GM12864 (cell line): ENCODE results near the gene ZMIZ1.

Source experiments
- DNase-seq: peaks from one replicate; pipeline ENCODE4 v3.0.0-alpha.2; 2011; ENCODE audit warnings: low read depth
- H3K4me3 ChIP-seq: 2 replicates; pipeline ENCODE4 v1.5.1; 2011; ENCODE audit warnings: mild to moderate bottlenecking, low read depth, low read length, control low read depth
- TF ChIP-seq, protein P1 (sequence below): IDR thresholded peaks from 2 replicates; pipeline ENCODE4 v1.5.1; 2011; ENCODE audit warnings: low read depth, mild to moderate bottlenecking, moderate library complexity, low read length, control low read depth, inconsistent platforms; ENCODE audit errors: missing control alignments

ZMIZ1 gene

GRCh38 chr10:79235765-79236432 is 167.1 kb downstream of the ZMIZ1 start:
- H3K4me3 ChIP-seq = no peak overlapping the region
- no peak for DNase-seq

DNA sequence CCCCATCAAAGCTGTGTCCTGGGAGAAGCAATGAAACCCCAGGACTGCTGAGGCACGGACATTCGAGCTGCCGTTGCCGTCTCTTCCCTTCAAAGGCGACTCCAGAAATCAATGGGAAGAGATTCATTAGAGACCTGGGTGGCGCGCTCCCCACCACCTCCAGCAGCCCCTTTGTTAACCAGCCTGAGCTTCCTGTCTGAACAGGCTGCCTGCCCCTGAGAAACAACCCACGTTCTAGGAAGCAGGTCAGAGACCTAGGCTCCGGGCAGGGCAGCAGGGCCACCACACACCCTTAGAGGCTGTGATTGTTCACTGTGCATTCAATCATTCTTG is 167.6 kb downstream of the ZMIZ1 start:
- DNase-seq = no peak
- TF ChIP-seq, protein P1, sequence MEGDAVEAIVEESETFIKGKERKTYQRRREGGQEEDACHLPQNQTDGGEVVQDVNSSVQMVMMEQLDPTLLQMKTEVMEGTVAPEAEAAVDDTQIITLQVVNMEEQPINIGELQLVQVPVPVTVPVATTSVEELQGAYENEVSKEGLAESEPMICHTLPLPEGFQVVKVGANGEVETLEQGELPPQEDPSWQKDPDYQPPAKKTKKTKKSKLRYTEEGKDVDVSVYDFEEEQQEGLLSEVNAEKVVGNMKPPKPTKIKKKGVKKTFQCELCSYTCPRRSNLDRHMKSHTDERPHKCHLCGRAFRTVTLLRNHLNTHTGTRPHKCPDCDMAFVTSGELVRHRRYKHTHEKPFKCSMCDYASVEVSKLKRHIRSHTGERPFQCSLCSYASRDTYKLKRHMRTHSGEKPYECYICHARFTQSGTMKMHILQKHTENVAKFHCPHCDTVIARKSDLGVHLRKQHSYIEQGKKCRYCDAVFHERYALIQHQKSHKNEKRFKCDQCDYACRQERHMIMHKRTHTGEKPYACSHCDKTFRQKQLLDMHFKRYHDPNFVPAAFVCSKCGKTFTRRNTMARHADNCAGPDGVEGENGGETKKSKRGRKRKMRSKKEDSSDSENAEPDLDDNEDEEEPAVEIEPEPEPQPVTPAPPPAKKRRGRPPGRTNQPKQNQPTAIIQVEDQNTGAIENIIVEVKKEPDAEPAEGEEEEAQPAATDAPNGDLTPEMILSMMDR = no peak
- no peak overlapping the region for H3K4me3 ChIP-seq

More at GRCh38 chr10:79235765-79236432, 167.1 kb downstream of the ZMIZ1 start:
- TF ChIP-seq, protein P1 = no peak

- TF ChIP-seq, protein P1 = no peak
- DNase-seq = no peak
- no peak overlapping the region for H3K4me3 ChIP-seq
Measured at GRCh38 chr10:79237454-79238157, 168.8 kb downstream of the ZMIZ1 start.

DNA sequence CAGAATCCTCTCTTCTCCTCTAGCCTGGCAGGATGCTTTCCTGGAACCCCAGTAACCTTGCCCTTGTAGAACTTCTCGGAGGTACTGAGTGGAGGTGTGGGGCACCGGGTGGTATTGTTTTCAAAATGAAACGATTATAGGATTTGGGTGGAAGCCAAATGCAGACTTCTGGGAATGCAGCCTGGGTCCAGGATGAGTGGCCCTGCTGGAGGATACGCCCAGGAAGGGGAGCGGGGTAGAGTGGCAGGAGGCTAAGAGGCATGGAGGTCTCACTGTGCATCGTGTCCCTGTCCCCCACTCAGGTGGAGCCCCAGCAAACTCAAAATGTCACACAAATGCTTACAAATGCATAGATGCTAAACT is 169.4 kb downstream of the ZMIZ1 start:
- TF ChIP-seq, protein P1 = no peak
- DNase-seq = no peak
- no peak overlapping the region for H3K4me3 ChIP-seq

- TF ChIP-seq, protein P1 = no peak
- DNase-seq = no peak
- no peak overlapping the region for H3K4me3 ChIP-seq
Measured at GRCh38 chr10:79238606-79239005, 169.8 kb downstream of the ZMIZ1 start.

GRCh38 chr10:79239275-79239779 is 170.6 kb downstream of the ZMIZ1 start:
- no peak for DNase-seq
- TF ChIP-seq, protein P1 = no peak
- H3K4me3 ChIP-seq = no peak overlapping the region
